22Rv1 (cell line): ENCODE results near the gene PYGO1.

Experiments used
- CTCF ChIP-seq: fragments of 450-650 bp; IDR thresholded peaks from 2 replicates; pipeline ENCODE4 v1.5.1; 2017; ENCODE audit warnings: mild to moderate bottlenecking
- ZFX ChIP-seq: fragments of 450-650 bp; IDR thresholded peaks from 2 replicates; pipeline ENCODE4 v1.6.1; 2017; ENCODE audit warnings: antibody characterized with exemption, borderline replicate concordance

- TF ChIP-seq CTCF (no peak), ZFX (no peak)
Measured at GRCh38 chr15:55528812-55529211, 59.3 kb downstream of the PYGO1 start.
